A673 (cell line): ENCODE data around the gene NAV2.

Source experiments
- EZH2 ChIP-seq: fragments of 200-600 bp; sonication (generic); IDR thresholded peaks from 2 replicates; pipeline ENCODE4 v1.6.1; 2017; ENCODE audit warnings: borderline replicate concordance, low read depth, mild to moderate bottlenecking, mixed read lengths, antibody characterized with exemption, low read length; ENCODE audit not compliant: poor library complexity, severe bottlenecking
- TF ChIP-seq, protein P1 (sequence below): fragments of 300-800, 200-600 bp; sonication (generic); conservative IDR thresholded peaks from 2 replicates; pipeline ENCODE4 v1.5.1; 2017; ENCODE audit warnings: low read depth, mild to moderate bottlenecking, antibody characterized with exemption, low read length, moderate library complexity, mixed read lengths

GRCh38 chr11:20060647-20061205 lies 348.1 kb downstream of the NAV2 start:
- TF ChIP-seq, protein P1, sequence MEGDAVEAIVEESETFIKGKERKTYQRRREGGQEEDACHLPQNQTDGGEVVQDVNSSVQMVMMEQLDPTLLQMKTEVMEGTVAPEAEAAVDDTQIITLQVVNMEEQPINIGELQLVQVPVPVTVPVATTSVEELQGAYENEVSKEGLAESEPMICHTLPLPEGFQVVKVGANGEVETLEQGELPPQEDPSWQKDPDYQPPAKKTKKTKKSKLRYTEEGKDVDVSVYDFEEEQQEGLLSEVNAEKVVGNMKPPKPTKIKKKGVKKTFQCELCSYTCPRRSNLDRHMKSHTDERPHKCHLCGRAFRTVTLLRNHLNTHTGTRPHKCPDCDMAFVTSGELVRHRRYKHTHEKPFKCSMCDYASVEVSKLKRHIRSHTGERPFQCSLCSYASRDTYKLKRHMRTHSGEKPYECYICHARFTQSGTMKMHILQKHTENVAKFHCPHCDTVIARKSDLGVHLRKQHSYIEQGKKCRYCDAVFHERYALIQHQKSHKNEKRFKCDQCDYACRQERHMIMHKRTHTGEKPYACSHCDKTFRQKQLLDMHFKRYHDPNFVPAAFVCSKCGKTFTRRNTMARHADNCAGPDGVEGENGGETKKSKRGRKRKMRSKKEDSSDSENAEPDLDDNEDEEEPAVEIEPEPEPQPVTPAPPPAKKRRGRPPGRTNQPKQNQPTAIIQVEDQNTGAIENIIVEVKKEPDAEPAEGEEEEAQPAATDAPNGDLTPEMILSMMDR = no peak
- TF ChIP-seq EZH2 = no peak
